Measurements from ENCODE around the gene SPACA4. TPM values are rescaled to one million over a fixed set of nuclear protein-coding genes. Genes with fewer than 3 reads are reported as not detected.

Gene SPACA4
- total and polyA plus RNA-seq, 9 of the 15 experiments (the other 6 are each of a cell fraction or from before 2014, with no cell fraction given), result not detected

GRCh38 chr19:48619692-48620585, 13.4 kb downstream of the SPACA4 start (continued):
- TF ChIP-seq ZNF395 (CRISPR knock-in tag; IDR thresholded peaks at IDR 0.05) (no peak), FOXA3 (CRISPR knock-in tag; conservative IDR thresholded peaks at IDR 0.05 in 1 of 2, IDR thresholded peaks at IDR 0.05 in 1 of 2) (no peak), GTF2E2 (tag; IDR thresholded peaks at IDR 0.05) (0 out of 2 replicates have a peak, but pooled peaks have one; percentile 12), RBM15 (IDR thresholded peaks at IDR 0.05; ENCODE audit: insufficient read depth, low read length) (no peak), HNRNPL (IDR thresholded peaks at IDR 0.05; ENCODE audit: low read depth, low read length) (no peak), KAT2B (IDR thresholded peaks at IDR 0.05; ENCODE audit: low read depth, low read length) (no peak), NUFIP1 (IDR thresholded peaks at IDR 0.05; ENCODE audit: partially characterized antibody) (no peak), ZNF184 (CRISPR knock-in tag; IDR thresholded peaks at IDR 0.05) (no peak), ZNF79 (CRISPR knock-in tag; IDR thresholded peaks at IDR 0.05; ENCODE audit: low read depth) (no peak), ELF1 (tag; IDR thresholded peaks at IDR 0.05) (no peak), YBX1 (IDR thresholded peaks at IDR 0.05) (no peak), EGR1 (conservative IDR thresholded peaks at IDR 0.05) (no peak), TRIM28 (IDR thresholded peaks at IDR 0.05) (no peak), PTTG1 (tag; IDR thresholded peaks at IDR 0.05; ENCODE audit: low read depth) (no peak), RBM25 (IDR thresholded peaks at IDR 0.05; ENCODE audit: low read depth, low read length, severe bottlenecking) (peak; percentile 96), ARID2 (IDR thresholded peaks at IDR 0.05) (no peak), HINFP (tag; conservative IDR thresholded peaks at IDR 0.05; ENCODE audit: low read depth) (no peak), NCOA4 (IDR thresholded peaks at IDR 0.05; ENCODE audit: partially characterized antibody) (no peak), RBM22 (IDR thresholded peaks at IDR 0.05; ENCODE audit: low read depth, low read length, poor library complexity, severe bottlenecking) (no peak)
- TF ChIP-seq, protein P1, sequence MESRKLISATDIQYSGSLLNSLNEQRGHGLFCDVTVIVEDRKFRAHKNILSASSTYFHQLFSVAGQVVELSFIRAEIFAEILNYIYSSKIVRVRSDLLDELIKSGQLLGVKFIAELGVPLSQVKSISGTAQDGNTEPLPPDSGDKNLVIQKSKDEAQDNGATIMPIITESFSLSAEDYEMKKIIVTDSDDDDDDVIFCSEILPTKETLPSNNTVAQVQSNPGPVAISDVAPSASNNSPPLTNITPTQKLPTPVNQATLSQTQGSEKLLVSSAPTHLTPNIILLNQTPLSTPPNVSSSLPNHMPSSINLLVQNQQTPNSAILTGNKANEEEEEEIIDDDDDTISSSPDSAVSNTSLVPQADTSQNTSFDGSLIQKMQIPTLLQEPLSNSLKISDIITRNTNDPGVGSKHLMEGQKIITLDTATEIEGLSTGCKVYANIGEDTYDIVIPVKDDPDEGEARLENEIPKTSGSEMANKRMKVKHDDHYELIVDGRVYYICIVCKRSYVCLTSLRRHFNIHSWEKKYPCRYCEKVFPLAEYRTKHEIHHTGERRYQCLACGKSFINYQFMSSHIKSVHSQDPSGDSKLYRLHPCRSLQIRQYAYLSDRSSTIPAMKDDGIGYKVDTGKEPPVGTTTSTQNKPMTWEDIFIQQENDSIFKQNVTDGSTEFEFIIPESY (CRISPR knock-in tag; IDR thresholded peaks at IDR 0.05), result no peak
